ENCODE data around the gene PYGO2. TPM values are rescaled to one million over a fixed set of nuclear protein-coding genes. Genes with fewer than 3 reads are reported as not detected.

Gene PYGO2
- total RNA-seq, 1 experiment from 2014 or later = 33.2 TPM

GRCh38 chr1:155001675-155002463 lies 40.3 kb upstream of the PYGO2 start:
- TSS peak; percentile 35 for BruUV-seq (replicated peaks)
- intact Hi-C loops (cut with micrococcal nuclease; ENCODE audit: unreplicated experiment) = loop anchor here (1.0 to 5.0 kb wide), 6 partner anchors 15 to 82 kb away; partner anchors contain the start of genes PMVK and PYGO2
- Histone ChIP-seq H3K9me3 (ENCODE audit: insufficient read depth, low read depth) (no peaks in the 10 kb centered on the region), H3K36me3 (ENCODE audit: low read depth) (no peaks in the 10 kb centered on the region), H3K4me2 (peak overlapping the region; percentile 90), H3K4me1 (replicated peaks; ENCODE audit: insufficient read depth) (peaks cover 20% of the 10 kb centered on the region), H3K9me2 (ENCODE audit: insufficient read depth) (no peaks in the 10 kb centered on the region), H3K27me3 (ENCODE audit: insufficient read depth, low read depth) (no peaks in the 10 kb centered on the region), H3K79me2 (ENCODE audit: low read depth) (peaks cover 50% of the 10 kb centered on the region), H2AFZ (peak overlapping the region; percentile 71; the same call in 1 of the 2 replicates), H3F3A (ENCODE audit: insufficient read depth, low read depth) (peaks cover 24% of the 10 kb centered on the region), H4K20me1 (ENCODE audit: insufficient read depth) (no peaks in the 10 kb centered on the region; the same call in 1 of the 2 replicates), H3K27ac (peak overlapping the region; percentile 72), H3K4me3 (peak overlapping the region; percentile 80)
- CTCF ChIA-PET = interaction anchor here (0.7 to 1.2 kb wide), 3 partner anchors 15 to 49 kb away, joined by 3 to 7 read pairs (median 4); partner anchors contain the start of gene ADAM15
- POLR2A ChIA-PET (ENCODE audit: unreplicated experiment) = interaction anchor here (0.5 to 0.9 kb wide), 8 partner anchors 8 to 1450 kb away, joined by 3 to 22 read pairs (median 6); partner anchors contain the start of genes FLAD1 and SHC1
- DNase-seq = peak; percentile 96 to 99
- no peak for TF ChIP-seq EZH2 (IDR thresholded peaks at IDR 0.05; ENCODE audit: low read depth)
- peak; percentile 68; the same call in 1 of the 2 replicates for TF ChIP-seq CTCF (conservative IDR thresholded peaks at IDR 0.05)

- H3K79me2 ChIP-seq (ENCODE audit: low read depth) = peaks cover 45% of the 10 kb centered on the region
- H2AFZ ChIP-seq = peak overlapping the region; percentile 71; the same call in 1 of the 2 replicates
- H3K27ac ChIP-seq = peak overlapping the region; percentile 72
- no peaks in the 10 kb centered on the region for H3K9me3 ChIP-seq (ENCODE audit: insufficient read depth, low read depth)
- no peaks in the 10 kb centered on the region for H3K27me3 ChIP-seq (ENCODE audit: insufficient read depth, low read depth)
- H3K4me3 ChIP-seq = peak overlapping the region; percentile 80
- CTCF ChIA-PET = no interaction called here
- H3K9me2 ChIP-seq (ENCODE audit: insufficient read depth) = no peaks in the 10 kb centered on the region
- peaks cover 20% of the 10 kb centered on the region for H3K4me1 ChIP-seq (replicated peaks; ENCODE audit: insufficient read depth)
- intact Hi-C loops (cut with micrococcal nuclease; ENCODE audit: unreplicated experiment) = loop anchor here (1.0 to 5.0 kb wide), 4 partner anchors 28 to 65 kb away; partner anchors contain the start of genes PMVK and PYGO2
- POLR2A ChIA-PET (ENCODE audit: unreplicated experiment) = interaction anchor here (0.5 to 0.7 kb wide), 3 partner anchors 8 to 1450 kb away, joined by 3 to 5 read pairs (median 4); partner anchors contain the start of gene LENEP
- DNase-seq = no peak
- peaks cover 28% of the 10 kb centered on the region for H3F3A ChIP-seq (ENCODE audit: insufficient read depth, low read depth)
- no peak for TF ChIP-seq CTCF (conservative IDR thresholded peaks at IDR 0.05)
- no peak for TF ChIP-seq EZH2 (IDR thresholded peaks at IDR 0.05; ENCODE audit: low read depth)
- H4K20me1 ChIP-seq (ENCODE audit: insufficient read depth) = no peaks in the 10 kb centered on the region
- H3K4me2 ChIP-seq = peak overlapping the region; percentile 90
- BruUV-seq (replicated peaks) = no TSS peak
- no peaks in the 10 kb centered on the region for H3K36me3 ChIP-seq (ENCODE audit: low read depth)
Measured at GRCh38 chr1:155001425-155001674, 39.8 kb upstream of the PYGO2 start.

GRCh38 chr1:155000726-155001424 lies 39.3 kb upstream of the PYGO2 start:
- CTCF ChIA-PET = no interaction called here
- H3K9me3 ChIP-seq (ENCODE audit: insufficient read depth, low read depth) = no peaks in the 10 kb centered on the region
- H3K4me3 ChIP-seq = peak overlapping the region; percentile 80
- H4K20me1 ChIP-seq (ENCODE audit: insufficient read depth) = no peaks in the 10 kb centered on the region
- intact Hi-C loops (cut with micrococcal nuclease; ENCODE audit: unreplicated experiment) = loop anchor here (1.0 to 5.0 kb wide), 4 partner anchors 28 to 64 kb away; partner anchors contain the start of genes PMVK and PYGO2
- peak overlapping the region; percentile 90 for H3K4me2 ChIP-seq
- POLR2A ChIA-PET (ENCODE audit: unreplicated experiment) = interaction anchor here (0.5 to 0.7 kb wide), 3 partner anchors 7 to 1449 kb away, joined by 3 to 5 read pairs (median 4); partner anchors contain the start of gene LENEP
- peaks cover 22% of the 10 kb centered on the region for H3K4me1 ChIP-seq (replicated peaks; ENCODE audit: insufficient read depth)
- H3K79me2 ChIP-seq (ENCODE audit: low read depth) = peaks cover 40% of the 10 kb centered on the region
- H3F3A ChIP-seq (ENCODE audit: insufficient read depth, low read depth) = peaks cover 30% of the 10 kb centered on the region
- BruUV-seq (replicated peaks) = no TSS peak
- peak overlapping the region; percentile 72 for H3K27ac ChIP-seq
- H3K36me3 ChIP-seq (ENCODE audit: low read depth) = no peaks in the 10 kb centered on the region
- DNase-seq = peak; percentile 84 to 98
- no peaks in the 10 kb centered on the region for H3K9me2 ChIP-seq (ENCODE audit: insufficient read depth)
- no peaks in the 10 kb centered on the region for H3K27me3 ChIP-seq (ENCODE audit: insufficient read depth, low read depth)
- TF ChIP-seq CTCF (conservative IDR thresholded peaks at IDR 0.05) (no peak), EZH2 (IDR thresholded peaks at IDR 0.05; ENCODE audit: low read depth) (no peak)
- H2AFZ ChIP-seq = peak overlapping the region; percentile 76

Data from PC-9 (cell line).